Head of caudate nucleus (tissue), 42 donors: ENCODE data around the gene SMYD4.
"Not testable (repeated sequence)": the region's sequence is repeated elsewhere in the genome, so short reads cannot be mapped to it uniquely, and the experiment has no call there.

Experiments
- DNase-seq, 42 donors: peaks; one replicate each; pipeline versions ENCODE4 v3.0.0 to v3.0.0-alpha.2; 2020 to 2021; ENCODE audit warnings: mixed read lengths in 7 of 42
- intact Hi-C: fragments of 100-400 bp; cut with DNase I; formaldehyde crosslinking; loops from one replicate; pipeline ENCODE4 v1.15.0; 2022

The SMYD4 gene

GRCh38 chr17:1787301-1787902 is 42.3 kb downstream of the SMYD4 start:
- intact Hi-C loops: no loop called here
- DNase-seq: no peak

GRCh38 chr17:1786708-1787107 is 43.0 kb downstream of the SMYD4 start:
- no peak for DNase-seq
- intact Hi-C loops: no loop called here

- DNase-seq: peak in 7 of 42 donors; percentile 31 to 51 (median 38)
- intact Hi-C loops: no loop called here
Observed at GRCh38 chr17:1785930-1786329, 43.8 kb downstream of the SMYD4 start.

- intact Hi-C loops: no loop called here
- DNase-seq: peak in 11 of 42 donors; percentile 6 to 66 (median 32)
Observed at GRCh38 chr17:1783834-1784611, 45.7 kb downstream of the SMYD4 start.

- intact Hi-C loops: no loop called here
- DNase-seq: no peak
Observed at GRCh38 chr17:1783271-1783670, 46.4 kb downstream of the SMYD4 start.

- DNase-seq: no peak
- intact Hi-C loops: no loop called here
Observed at GRCh38 chr17:1782171-1782567, 47.5 kb downstream of the SMYD4 start.

- DNase-seq: no peak
- intact Hi-C loops: loop anchor here (5.0 kb wide), 1 partner anchor 42 kb away; no protein-coding TSS in a partner anchor
Observed at GRCh38 chr17:1779571-1780131, 50.1 kb downstream of the SMYD4 start.

- intact Hi-C loops: loop anchor here (5.0 kb wide), 1 partner anchor 40 kb away; no protein-coding TSS in a partner anchor
- DNase-seq: no peak
Observed at GRCh38 chr17:1776857-1777256, 52.8 kb downstream of the SMYD4 start.

- no peak for DNase-seq
- intact Hi-C loops: loop anchor here (5.0 kb wide), 1 partner anchor 39 kb away; no protein-coding TSS in a partner anchor
Observed at GRCh38 chr17:1776328-1776727, 53.4 kb downstream of the SMYD4 start.

GRCh38 chr17:1774390-1775176 is 55.1 kb downstream of the SMYD4 start:
- no peak for DNase-seq
- intact Hi-C loops: loop anchor here (5.0 kb wide), 1 partner anchor 37 kb away; no protein-coding TSS in a partner anchor

- DNase-seq: no peak
Observed at GRCh38 chr17:1773696-1774181, 56.0 kb downstream of the SMYD4 start.

GRCh38 chr17:1773000-1773695 is 56.6 kb downstream of the SMYD4 start:
- intact Hi-C loops, DNase-seq: not testable (repeated sequence)

More at GRCh38 chr17:1773696-1774181, 56.0 kb downstream of the SMYD4 start:
- intact Hi-C loops: no loop called here

- no peak for DNase-seq
- intact Hi-C loops: no loop called here
Observed at GRCh38 chr17:1769822-1770477, 59.8 kb downstream of the SMYD4 start.

- intact Hi-C loops: no loop called here
- no peak for DNase-seq
Observed at GRCh38 chr17:1767358-1767757, 62.3 kb downstream of the SMYD4 start.

- DNase-seq: no peak
- intact Hi-C loops: no loop called here
Observed at GRCh38 chr17:1766382-1767135, 63.1 kb downstream of the SMYD4 start.

GRCh38 chr17:1765576-1765975 is 64.1 kb downstream of the SMYD4 start:
- intact Hi-C loops: no loop called here
- no peak for DNase-seq

GRCh38 chr17:1764705-1765104 is 65.0 kb downstream of the SMYD4 start:
- intact Hi-C loops, DNase-seq: not testable (repeated sequence)
